AG04450 (cell line): ENCODE measurements around the gene EPS8L1. TPM values are rescaled to one million over a fixed set of nuclear protein-coding genes. Genes with fewer than 3 reads are reported as not detected.
A peak's percentile ranks its signal among the peaks of the same experiment; 100 is the strongest.
"Not testable (repeated sequence)": the region's sequence is repeated elsewhere in the genome, so short reads cannot be mapped to it uniquely, and the experiment has no call there.

ENCODE experiments used
- CTCF ChIA-PET: fragments of 300-600, 350-600 bp; formaldehyde crosslinking; extraction: SDS; loops from one replicate; lab custom pipeline; 2022; ENCODE audit warnings: antibody characterized with exemption, inconsistent platforms; lab: Charles Lee
- POLR2A ChIA-PET: fragments of 350-600 bp; formaldehyde crosslinking; extraction: SDS; loops from one replicate; lab custom pipeline; 2021; ENCODE audit warnings: antibody characterized with exemption, inconsistent platforms; lab: Yijun Ruan, JAX
- DNase-seq: peaks from one replicate; pipeline ENCODE4 v3.0.0-alpha.2; 2011; ENCODE audit warnings: low read depth, low spot score
- H3K27ac ChIP-seq: one replicate; pipeline ENCODE4 v1.5.1; 2012; ENCODE audit warnings: low read depth, low read length, control low read depth
- H3K27me3 ChIP-seq: one replicate; pipeline ENCODE4 v1.6.0; 2012; ENCODE audit warnings: low read length; ENCODE audit not compliant: control insufficient read depth, insufficient read depth
- H3K4me3 ChIP-seq: 2 replicates; pipeline ENCODE4 v1.5.1; 2011; ENCODE audit warnings: mild to moderate bottlenecking, low read depth, low read length, control low read depth
- H3K9me3 ChIP-seq: 2 replicates; pipeline ENCODE4 v1.5.1; 2012; ENCODE audit warnings: low read length; ENCODE audit not compliant: control insufficient read depth, insufficient read depth
- CTCF ChIP-seq: IDR thresholded peaks from 2 replicates; pipeline ENCODE4 v1.5.1; 2011; ENCODE audit warnings: low read depth, low read length, control low read depth, inconsistent platforms
- polyA plus RNA-seq: library from polyadenylated mRNA; depleted of rRNA; stranded (reverse); fragments of >200 nt; gene quantifications from 2 replicates; pipeline ENCODE4 v1.2.3, GENCODE V29; 2011

EPS8L1 gene
- polyA plus RNA-seq, 1 experiment = 1.5 TPM

GRCh38 chr19:55062735-55063491, 12.8 kb upstream of the EPS8L1 start, which contains the start of gene RDH13:
Gene RDH13 (minus strand): TSS chr19:55063148. CDS start chr19:55063032, 116 bp downstream.
- Histone ChIP-seq H3K27ac (peak within 1 kb of the TSS; percentile 11), H3K4me3 (peak within 1 kb of the TSS; percentile 66), H3K27me3 (peaks cover 6% of the 10 kb centered on the region), H3K9me3 (peaks cover 4% of the 10 kb centered on the region; the same call in 1 of the 2 replicates)
- ChIA-PET CTCF (interaction anchor here (0.6 to 1.0 kb wide), 3 partner anchors 10 to 584 kb away, joined by 3 to 4 read pairs (median 3); no protein-coding TSS in a partner anchor), POLR2A (interaction anchor here (0.9 kb wide), 1 partner anchor 19 kb away, joined by 3 read pairs; no protein-coding TSS in a partner anchor)
- TF ChIP-seq CTCF = no peak
- peak; percentile 86 for DNase-seq

- no peak for DNase-seq
- Histone ChIP-seq H3K9me3 (peaks cover 4% of the 10 kb centered on the region; the same call in 1 of the 2 replicates), H3K27me3 (peaks cover 10% of the 10 kb centered on the region), H3K27ac (peak overlapping the region; percentile 11), H3K4me3 (peak overlapping the region; percentile 47)
- ChIA-PET POLR2A (no interaction called here), CTCF (interaction anchor here (1.0 kb wide), 1 partner anchor 25 kb away, joined by 3 read pairs; no protein-coding TSS in a partner anchor)
- no peak for TF ChIP-seq CTCF
Measured at GRCh38 chr19:55063492-55063843, 12.2 kb upstream of the EPS8L1 start.

DNA sequence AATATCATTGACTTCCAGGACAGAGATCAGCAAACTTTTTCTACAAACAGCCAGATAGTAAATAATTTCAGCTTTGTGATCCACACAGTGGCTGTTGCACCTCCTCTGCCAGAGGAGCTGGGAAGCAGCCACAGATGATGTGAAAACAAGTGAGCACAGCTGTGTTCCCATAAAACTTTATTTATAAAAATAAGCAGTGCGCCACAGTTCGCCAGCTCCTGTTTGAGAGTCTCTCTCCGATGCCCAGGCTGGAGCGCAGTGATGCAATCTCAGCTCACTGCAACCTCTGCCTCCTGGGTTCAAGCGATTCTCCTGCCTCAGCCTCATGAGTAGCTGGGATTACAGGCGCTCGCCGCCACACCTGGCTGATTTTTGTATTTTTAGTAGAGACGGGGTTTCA, 10.2 kb upstream of the EPS8L1 start:
- POLR2A ChIA-PET, CTCF ChIA-PET, H3K27ac ChIP-seq: not testable (repeated sequence)

DNA sequence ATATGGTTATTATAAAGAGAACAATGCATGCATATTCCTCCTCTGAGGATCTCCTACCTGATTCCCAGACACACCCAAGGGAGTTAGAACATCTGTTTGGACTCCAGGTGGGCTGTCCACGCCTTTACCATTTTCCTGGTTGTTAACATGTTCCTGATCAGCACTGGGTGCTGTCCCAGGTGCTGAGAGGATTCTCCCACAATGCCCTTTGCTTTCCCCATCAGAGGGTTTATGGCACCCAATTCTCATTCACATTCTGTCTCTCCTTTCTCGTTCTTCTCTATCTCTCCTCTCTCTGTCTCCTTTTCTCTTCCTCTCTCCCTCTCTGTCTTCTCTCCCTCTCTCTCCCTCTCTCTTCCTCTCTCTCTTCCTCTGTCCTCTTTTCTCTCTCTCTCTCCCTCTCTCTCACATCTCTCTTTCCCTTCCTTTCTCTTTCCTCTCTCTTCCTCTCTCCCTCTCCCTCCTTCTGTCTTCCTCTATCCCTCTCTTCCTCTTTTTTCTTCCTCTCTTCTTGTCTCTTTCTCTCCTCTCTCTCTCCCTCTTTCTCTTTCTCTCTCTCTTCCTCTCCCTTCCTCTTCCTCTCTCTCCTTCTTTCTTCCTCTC, 9.5 kb upstream of the EPS8L1 start:
- ChIA-PET CTCF (no interaction called here), POLR2A (no interaction called here)
- TF ChIP-seq CTCF = no peak
- no peak overlapping the region for H3K27ac ChIP-seq
- DNase-seq = no peak
- no peak overlapping the region for H3K4me3 ChIP-seq
- H3K27me3 ChIP-seq = peaks cover 21% of the 10 kb centered on the region
- peaks cover 4% of the 10 kb centered on the region; the same call in 1 of the 2 replicates for H3K9me3 ChIP-seq

More for the DNA sequence above, 10.2 kb upstream of the EPS8L1 start:
- H3K4me3 ChIP-seq, H3K9me3 ChIP-seq, DNase-seq: not testable (repeated sequence)
- H3K27me3 ChIP-seq = peaks cover 21% of the 10 kb centered on the region

DNA sequence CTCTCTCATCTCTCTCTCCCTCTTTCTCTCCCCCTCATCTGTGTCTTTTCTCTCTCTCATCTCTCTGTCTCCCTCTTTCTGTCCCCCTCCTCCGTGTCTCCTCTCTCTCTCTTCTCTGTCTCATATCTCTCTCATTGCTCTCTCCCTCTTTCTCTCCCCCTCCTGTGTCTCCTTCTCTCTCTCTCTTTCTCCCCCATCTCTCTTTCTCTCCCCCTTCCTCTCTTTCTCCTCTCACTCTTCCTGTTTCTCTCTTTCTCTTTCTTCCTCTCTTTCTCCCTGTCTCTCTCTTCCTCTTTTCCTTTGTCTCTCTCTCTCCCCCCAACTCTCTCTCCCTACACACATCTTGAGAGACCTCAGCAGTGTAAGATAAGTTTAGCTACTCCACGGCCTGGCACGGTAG, 7.8 kb upstream of the EPS8L1 start:
- POLR2A ChIA-PET = interaction anchor here (0.7 kb wide), 1 partner anchor 867 kb away, joined by 8 read pairs; no protein-coding TSS in a partner anchor
- DNase-seq = no peak
- CTCF ChIA-PET = no interaction called here
- peaks cover 9% of the 10 kb centered on the region; the same call in 1 of the 2 replicates for H3K9me3 ChIP-seq
- H3K27me3 ChIP-seq = peaks cover 21% of the 10 kb centered on the region
- H3K27ac ChIP-seq = no peak overlapping the region
- no peak for TF ChIP-seq CTCF
- no peak overlapping the region for H3K4me3 ChIP-seq
